Omental fat pad (tissue), 4 donors: ENCODE results near the gene SMOC2. TPM values are rescaled to one million over a fixed set of nuclear protein-coding genes. Genes with fewer than 3 reads are reported as not detected.

Source experiments
- ATAC-seq: fragments of 150-250 bp; one replicate; pipeline ENCODE4 v1.9.1; 2016; ENCODE audit warnings: mild to moderate bottlenecking, moderate library complexity; ENCODE audit not compliant: low FRiP score
- DNase-seq: peaks from one replicate; pipeline ENCODE4 v3.0.0-alpha.2; 2019; ENCODE audit warnings: low spot score
- CTCF ChIP-seq, 3 donors: fragments of 450-650 bp; IDR thresholded peaks; one replicate each; pipeline ENCODE4 v1.5.1; 2016 to 2017; ENCODE audit warnings: antibody characterized with exemption in 3 of 3, mild to moderate bottlenecking in 3 of 3, moderate library complexity in 2 of 3
- total RNA-seq, 4 donors: library from RNA; depleted of rRNA; stranded (reverse); fragments of >200 nt; gene quantifications; one replicate each; pipeline ENCODE4 v1.1.0, GENCODE V29; 2016

Gene SMOC2
- total RNA-seq, 4 donors from 2014 or later = 53.1 to 164 (median 102) TPM

- DNase-seq = no peak
- no peak for TF ChIP-seq CTCF (IDR thresholded peaks at IDR 0.05)
- no peak for ATAC-seq
These were observed 268.0 kb downstream of the SMOC2 start for GRCh38 chr6:168708984-168709383.

GRCh38 chr6:168709390-168709789 is 268.4 kb downstream of the SMOC2 start:
- no peak for TF ChIP-seq CTCF (IDR thresholded peaks at IDR 0.05)

GRCh38 chr6:168709991-168710390 is 269.0 kb downstream of the SMOC2 start:
- ATAC-seq (no peak), DNase-seq (no peak)
- no peak for TF ChIP-seq CTCF (IDR thresholded peaks at IDR 0.05)

More at GRCh38 chr6:168709390-168709789, 268.4 kb downstream of the SMOC2 start:
- DNase-seq = no peak
- ATAC-seq = no peak

GRCh38 chr6:168711049-168711640 is 270.2 kb downstream of the SMOC2 start:
- DNase-seq (no peak), ATAC-seq (no peak)
- no peak for TF ChIP-seq CTCF (IDR thresholded peaks at IDR 0.05)

GRCh38 chr6:168711666-168712300 is 270.8 kb downstream of the SMOC2 start:
- DNase-seq = no peak
- no peak for TF ChIP-seq CTCF (IDR thresholded peaks at IDR 0.05)
- ATAC-seq = no peak

GRCh38 chr6:168712993-168713392 is 272.0 kb downstream of the SMOC2 start:
- no peak for ATAC-seq
- no peak for DNase-seq
- no peak for TF ChIP-seq CTCF (IDR thresholded peaks at IDR 0.05)

- no peak for DNase-seq
- TF ChIP-seq CTCF (IDR thresholded peaks at IDR 0.05) = no peak
- no peak for ATAC-seq
These were observed 272.9 kb downstream of the SMOC2 start for GRCh38 chr6:168713839-168714238.
